ENCODE measurements around the gene INHBE. TPM values are rescaled to one million over a fixed set of nuclear protein-coding genes. Genes with fewer than 3 reads are reported as not detected.

Gene INHBE
- total RNA-seq, 1 experiment from 2014 or later = 10.1 TPM

DNA sequence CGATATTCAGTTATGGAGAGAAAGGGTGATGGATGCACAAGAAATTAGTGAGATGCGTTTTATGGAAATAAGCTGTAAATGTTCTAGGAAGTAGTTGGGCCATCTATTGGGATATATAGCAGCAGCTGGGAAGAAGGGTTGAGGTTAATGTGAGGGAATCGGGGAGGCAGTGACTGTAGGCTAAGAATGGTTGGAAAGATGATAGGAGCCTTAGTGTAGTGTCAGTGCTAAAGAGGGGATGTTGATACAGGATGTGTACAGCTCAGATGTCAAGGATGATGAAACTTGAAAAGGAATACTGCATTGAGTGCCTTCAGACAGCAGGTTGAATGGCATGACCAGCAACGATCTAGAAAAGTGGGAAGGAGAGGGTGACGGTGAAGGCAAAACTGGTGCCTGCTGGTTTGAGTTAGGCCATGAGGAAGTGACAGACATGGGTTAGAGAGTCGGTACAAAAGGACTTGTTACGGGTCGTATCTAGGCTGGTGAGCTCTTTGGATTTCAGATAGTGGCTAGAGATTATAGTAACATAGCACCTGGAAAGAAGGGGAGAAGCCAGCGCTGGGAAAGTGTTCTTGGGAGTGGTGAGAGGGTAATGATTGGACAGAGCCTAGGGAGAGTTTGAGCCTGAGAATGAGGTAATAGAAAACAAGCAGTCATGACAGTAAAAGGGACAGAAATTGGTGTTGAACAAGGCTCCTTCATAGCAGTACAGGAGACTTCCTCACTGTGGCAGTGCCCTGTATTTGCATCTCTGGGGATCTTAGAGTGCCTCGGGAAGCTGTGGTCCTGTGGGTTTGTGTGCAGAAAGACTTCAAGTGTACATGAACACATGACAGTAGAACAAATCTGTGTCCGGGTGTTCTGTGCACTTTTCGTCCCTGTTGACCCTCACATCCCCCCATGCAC, 42.4 kb downstream of the INHBE start:
- Histone ChIP-seq H3K9me3 (ENCODE audit: control insufficient read depth, low read depth, low read length) (no peaks in the 10 kb centered on the region), H3K56ac (ENCODE audit: insufficient read length, low read depth, low read length) (no peak overlapping the region), H2AFZ (ENCODE audit: low read length) (no peak overlapping the region), H3K79me1 (ENCODE audit: insufficient read depth, low read depth, low read length, poor library complexity, severe bottlenecking) (no peaks in the 10 kb centered on the region), H2BK120ac (ENCODE audit: low read depth, low read length, poor library complexity, severe bottlenecking) (no peak overlapping the region), H3K4me2 (ENCODE audit: insufficient read depth, insufficient read length, low read length) (no peak overlapping the region), H3K9ac (ENCODE audit: extremely low read depth, insufficient read length, low read length) (no peak overlapping the region), H3K79me2 (ENCODE audit: insufficient read depth, low read length) (no peaks in the 10 kb centered on the region), H3K18ac (ENCODE audit: insufficient read length, low read depth, low read length) (no peak overlapping the region), H4K5ac (ENCODE audit: insufficient read length, low read depth, low read length) (no peak overlapping the region), H3K27ac (ENCODE audit: insufficient read length, low read depth, low read length) (no peak overlapping the region), H3K4me1 (ENCODE audit: insufficient read depth, low read length) (no peaks in the 10 kb centered on the region), H2AK5ac (ENCODE audit: insufficient read length, low read length) (no peak overlapping the region), H4K8ac (replicated peaks; ENCODE audit: insufficient read length, low read depth, low read length) (no peak overlapping the region), H3T11ph (ENCODE audit: low read length) (no peak overlapping the region), H3K23ac (ENCODE audit: insufficient read length, low read depth, low read length) (no peak overlapping the region), H4K91ac (ENCODE audit: insufficient read length, low read depth, low read length) (no peak overlapping the region), H3K23me2 (ENCODE audit: insufficient read length, low read depth, low read length, poor library complexity, severe bottlenecking) (no peaks in the 10 kb centered on the region), H2BK20ac (ENCODE audit: low read depth, low read length, poor library complexity, severe bottlenecking) (no peak overlapping the region), H3K27me3 (ENCODE audit: insufficient read depth, low read length) (no peaks in the 10 kb centered on the region), H2BK12ac (ENCODE audit: insufficient read length, low read depth, low read length) (no peak overlapping the region), H3K14ac (ENCODE audit: insufficient read depth, low read length) (no peak overlapping the region), H3K4ac (ENCODE audit: low read depth, low read length) (no peak overlapping the region), H2BK5ac (ENCODE audit: insufficient read length, low read length) (no peak overlapping the region), H2BK15ac (ENCODE audit: low read depth, low read length) (no peak overlapping the region), H4K20me1 (ENCODE audit: control insufficient read depth, insufficient read depth, insufficient read length) (no peaks in the 10 kb centered on the region)
- TF ChIP-seq, protein P1, sequence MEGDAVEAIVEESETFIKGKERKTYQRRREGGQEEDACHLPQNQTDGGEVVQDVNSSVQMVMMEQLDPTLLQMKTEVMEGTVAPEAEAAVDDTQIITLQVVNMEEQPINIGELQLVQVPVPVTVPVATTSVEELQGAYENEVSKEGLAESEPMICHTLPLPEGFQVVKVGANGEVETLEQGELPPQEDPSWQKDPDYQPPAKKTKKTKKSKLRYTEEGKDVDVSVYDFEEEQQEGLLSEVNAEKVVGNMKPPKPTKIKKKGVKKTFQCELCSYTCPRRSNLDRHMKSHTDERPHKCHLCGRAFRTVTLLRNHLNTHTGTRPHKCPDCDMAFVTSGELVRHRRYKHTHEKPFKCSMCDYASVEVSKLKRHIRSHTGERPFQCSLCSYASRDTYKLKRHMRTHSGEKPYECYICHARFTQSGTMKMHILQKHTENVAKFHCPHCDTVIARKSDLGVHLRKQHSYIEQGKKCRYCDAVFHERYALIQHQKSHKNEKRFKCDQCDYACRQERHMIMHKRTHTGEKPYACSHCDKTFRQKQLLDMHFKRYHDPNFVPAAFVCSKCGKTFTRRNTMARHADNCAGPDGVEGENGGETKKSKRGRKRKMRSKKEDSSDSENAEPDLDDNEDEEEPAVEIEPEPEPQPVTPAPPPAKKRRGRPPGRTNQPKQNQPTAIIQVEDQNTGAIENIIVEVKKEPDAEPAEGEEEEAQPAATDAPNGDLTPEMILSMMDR (conservative IDR thresholded peaks at IDR 0.05) = no peak
- Mint-ChIP-seq H3K4me3 (no peak overlapping the region), H3K36me3 (ENCODE audit: insufficient read depth in 1 of 3, low read depth in 3 of 3) (peaks cover 75 to 87% (median 78%) of the 10 kb centered on the region in 3 experiments), H3K9me3 (peaks cover 4 to 6% of the 10 kb centered on the region in 2 experiments; a peak in 3 of 5 replicates), H3K27ac (peak overlapping the region in 2 of 3 experiments; percentile 27 to 67; a peak in 5 of 7 replicates), H3K4me1 (peaks cover 0 to 2% of the 10 kb centered on the region in 2 experiments; a peak in 2 of 4 replicates), H3K27me3 (ENCODE audit: low read depth) (no peaks in the 10 kb centered on the region)
- DNase-seq = no peak
- WGBS (ENCODE audit: extremely low coverage, insufficient read length, low lambda C conversion rate) = 100% methylated on average over 1 of the region's 12 CpGs

Data from H9 (cell line).